Hepatocyte (in vitro differentiated cells): ENCODE results near the gene ANKRD10. TPM values are rescaled to one million over a fixed set of nuclear protein-coding genes. Genes with fewer than 3 reads are reported as not detected.
A peak's percentile ranks its signal among the peaks of the same experiment; 100 is the strongest.

Source experiments
- DNase-seq: peaks from one replicate; pipeline ENCODE4 v3.0.0-alpha.2; 2016; ENCODE audit warnings: low spot score
- H2AFZ ChIP-seq: fragments of 200-600 bp; sonication (generic); 2 replicates; pipeline ENCODE4 v1.6.0; 2016; ENCODE audit warnings: antibody characterized with exemption, mild to moderate bottlenecking
- H3K27ac ChIP-seq: fragments of 200-600 bp; sonication (generic); 2 replicates; pipeline ENCODE4 v1.5.1; 2016; ENCODE audit warnings: mild to moderate bottlenecking
- H3K27me3 ChIP-seq: fragments of 200-600 bp; sonication (generic); 2 replicates; pipeline ENCODE4 v1.6.1; 2016
- H3K36me3 ChIP-seq: fragments of 200-600 bp; sonication (generic); replicated peaks from 2 replicates; pipeline ENCODE4 v1.5.1; 2016; ENCODE audit warnings: low read depth; ENCODE audit not compliant: insufficient read depth
- H3K4me1 ChIP-seq: fragments of 200-600 bp; sonication (generic); 2 replicates; pipeline ENCODE4 v1.5.1; 2016; ENCODE audit warnings: mild to moderate bottlenecking, moderate library complexity; ENCODE audit not compliant: insufficient read depth
- H3K4me2 ChIP-seq: fragments of 200-600 bp; sonication (generic); 2 replicates; pipeline ENCODE4 v1.6.0; 2016
- H3K4me3 ChIP-seq: fragments of 200-600 bp; sonication (generic); 2 replicates; pipeline ENCODE4 v1.5.1; 2016; ENCODE audit warnings: mild to moderate bottlenecking
- H3K79me2 ChIP-seq: fragments of 200-600 bp; sonication (generic); 2 replicates; pipeline ENCODE4 v1.6.0; 2017; ENCODE audit warnings: mild to moderate bottlenecking
- H3K9me2 ChIP-seq: fragments of 200-600 bp; sonication (generic); replicated peaks from 2 replicates; pipeline ENCODE4 v1.6.0; 2017; ENCODE audit warnings: mild to moderate bottlenecking; ENCODE audit not compliant: insufficient read depth
- H3K9me3 ChIP-seq: fragments of 200-600 bp; sonication (generic); 2 replicates; pipeline ENCODE4 v1.5.1; 2016; ENCODE audit warnings: low read depth, mild to moderate bottlenecking
- H4K20me1 ChIP-seq: fragments of 200-600 bp; sonication (generic); 2 replicates; pipeline ENCODE4 v1.6.0; 2016; ENCODE audit warnings: mild to moderate bottlenecking; ENCODE audit not compliant: insufficient read depth, poor library complexity, severe bottlenecking
- EZH2 ChIP-seq: fragments of 200-600 bp; sonication (generic); IDR thresholded peaks from 2 replicates; pipeline ENCODE4 v1.6.1; 2016; ENCODE audit warnings: antibody characterized with exemption, mild to moderate bottlenecking, borderline replicate concordance
- EZH2phosphoT487 ChIP-seq: fragments of 200-600 bp; sonication (generic); IDR thresholded peaks from one replicate; pipeline ENCODE4 v1.6.1; 2018; ENCODE audit warnings: antibody characterized with exemption, mild to moderate bottlenecking, low read depth, moderate library complexity; ENCODE audit not compliant: unreplicated experiment, severe bottlenecking
- WGBS: methylation state at CpG from one replicate; pipeline ENCODE4 v1.1.6; 2016; ENCODE audit warnings: low lambda C conversion rate; ENCODE audit errors: missing lambda C conversion rate; 5-methylcytosine and 5-hydroxymethylcytosine counted together
- polyA plus RNA-seq: library from polyadenylated mRNA; unstranded; fragments of >200 nt; fragmentation: Nextera tagmentation; extraction: Ambion mirVana; gene quantifications from 2 replicates; pipeline ENCODE4 v1.2.1, GENCODE V29; 2016
- total RNA-seq: library from RNA; depleted of rRNA; stranded (reverse); fragments of >200 nt; gene quantifications from 2 replicates; pipeline ENCODE4 v1.2.3, GENCODE V29; 2014
- TF ChIP-seq, protein P1 (sequence below): fragments of 200-600 bp; sonication (generic); IDR thresholded peaks from 2 replicates; pipeline ENCODE4 v1.5.1; 2016; ENCODE audit warnings: antibody characterized with exemption, mild to moderate bottlenecking; ENCODE audit not compliant: poor library complexity

ANKRD10 gene
- total and polyA plus RNA-seq, 2 experiments from 2014 or later = 104 to 143 TPM

DNA sequence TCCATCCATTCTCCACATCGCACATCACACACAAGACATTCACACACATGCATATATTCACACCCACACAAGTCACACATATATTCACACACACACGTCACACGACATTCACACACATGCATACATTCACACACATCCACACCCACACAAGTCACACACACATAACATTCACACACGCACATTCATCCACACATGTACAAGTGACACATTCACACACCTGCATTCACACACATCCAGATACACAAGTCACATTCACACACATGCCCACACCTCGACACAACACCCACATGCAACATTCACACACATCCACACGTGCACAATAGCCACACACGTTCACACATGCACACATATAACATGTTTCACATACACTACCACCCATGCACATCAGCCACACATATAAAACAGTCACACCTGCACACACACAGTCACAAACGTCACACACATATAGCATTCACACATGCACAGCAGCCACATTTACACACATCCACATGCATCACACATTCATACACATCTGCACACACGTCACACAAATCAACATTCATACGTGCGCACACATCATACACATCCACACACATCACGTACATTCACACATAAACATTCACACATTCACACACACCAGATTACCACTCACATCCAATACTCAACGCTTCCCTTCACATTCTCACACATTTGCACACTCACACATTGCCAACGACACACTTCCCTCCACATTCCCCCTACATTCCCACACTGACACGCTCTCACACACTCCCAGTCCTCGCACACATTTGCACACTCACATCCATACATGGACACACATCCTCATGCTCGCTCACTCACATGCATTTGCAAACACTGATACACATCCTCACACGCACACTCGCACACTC lies 41.0 kb downstream of the ANKRD10 start:
- Histone ChIP-seq H3K79me2 (no peaks in the 10 kb centered on the region), H4K20me1 (no peaks in the 10 kb centered on the region), H3K9me2 (no peaks in the 10 kb centered on the region), H3K36me3 (no peaks in the 10 kb centered on the region), H3K9me3 (no peaks in the 10 kb centered on the region), H3K4me2 (peak overlapping the region; percentile 67), H3K27me3 (no peaks in the 10 kb centered on the region), H3K4me3 (no peak overlapping the region), H3K27ac (no peak overlapping the region), H3K4me1 (peaks cover 18% of the 10 kb centered on the region), H2AFZ (no peak overlapping the region)
- DNase-seq = no peak
- TF ChIP-seq EZH2 (no peak), EZH2phosphoT487 (no peak)
- TF ChIP-seq, protein P1, sequence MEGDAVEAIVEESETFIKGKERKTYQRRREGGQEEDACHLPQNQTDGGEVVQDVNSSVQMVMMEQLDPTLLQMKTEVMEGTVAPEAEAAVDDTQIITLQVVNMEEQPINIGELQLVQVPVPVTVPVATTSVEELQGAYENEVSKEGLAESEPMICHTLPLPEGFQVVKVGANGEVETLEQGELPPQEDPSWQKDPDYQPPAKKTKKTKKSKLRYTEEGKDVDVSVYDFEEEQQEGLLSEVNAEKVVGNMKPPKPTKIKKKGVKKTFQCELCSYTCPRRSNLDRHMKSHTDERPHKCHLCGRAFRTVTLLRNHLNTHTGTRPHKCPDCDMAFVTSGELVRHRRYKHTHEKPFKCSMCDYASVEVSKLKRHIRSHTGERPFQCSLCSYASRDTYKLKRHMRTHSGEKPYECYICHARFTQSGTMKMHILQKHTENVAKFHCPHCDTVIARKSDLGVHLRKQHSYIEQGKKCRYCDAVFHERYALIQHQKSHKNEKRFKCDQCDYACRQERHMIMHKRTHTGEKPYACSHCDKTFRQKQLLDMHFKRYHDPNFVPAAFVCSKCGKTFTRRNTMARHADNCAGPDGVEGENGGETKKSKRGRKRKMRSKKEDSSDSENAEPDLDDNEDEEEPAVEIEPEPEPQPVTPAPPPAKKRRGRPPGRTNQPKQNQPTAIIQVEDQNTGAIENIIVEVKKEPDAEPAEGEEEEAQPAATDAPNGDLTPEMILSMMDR = no peak
- 79% methylated on average over 19 of the region's 19 CpGs for WGBS

DNA sequence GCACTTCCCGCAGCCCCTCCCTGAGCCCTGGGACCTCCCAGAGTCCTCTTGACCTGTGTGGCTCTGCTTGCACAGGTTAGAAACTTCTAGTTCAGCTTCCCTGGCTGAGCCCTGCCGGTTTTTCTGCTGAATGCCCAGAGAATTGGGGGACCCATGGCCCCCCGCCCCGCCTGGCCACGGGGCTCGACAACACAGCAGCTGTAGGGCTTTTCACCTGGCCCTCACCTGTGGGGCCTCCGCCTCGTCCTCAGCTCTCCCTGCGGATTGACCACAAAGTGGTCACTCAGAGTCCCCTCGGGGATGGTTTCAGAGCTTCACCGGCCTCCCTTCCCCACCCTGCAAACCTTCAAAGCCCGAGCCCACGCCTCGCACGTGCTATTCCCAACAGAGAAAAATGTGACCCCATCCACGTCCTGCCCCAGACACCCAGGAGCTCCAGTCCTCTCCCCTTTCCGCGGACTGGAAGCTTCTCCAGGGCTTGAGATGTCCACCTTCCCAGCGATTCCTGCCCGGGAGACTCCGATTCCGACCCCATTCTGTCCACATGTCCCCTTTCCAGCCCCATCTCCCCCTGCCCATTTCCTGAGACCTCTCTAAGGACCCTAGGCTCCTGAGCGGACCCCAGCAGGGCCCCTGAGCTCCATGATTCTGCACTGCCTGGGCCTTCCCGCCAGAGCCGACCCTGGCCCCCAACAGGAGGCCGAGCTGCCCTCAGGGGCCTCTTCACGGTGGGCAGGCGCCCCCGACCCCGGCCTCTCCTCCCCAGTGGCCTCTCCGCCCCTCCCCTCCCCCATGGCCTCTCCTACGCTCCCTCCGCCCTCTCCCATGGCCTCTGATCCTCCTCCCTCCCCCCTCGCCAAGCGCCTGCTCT lies 41.9 kb downstream of the ANKRD10 start:
- Histone ChIP-seq H2AFZ (no peak overlapping the region), H3K9me2 (no peaks in the 10 kb centered on the region), H4K20me1 (no peaks in the 10 kb centered on the region), H3K9me3 (no peaks in the 10 kb centered on the region), H3K4me1 (peaks cover 18% of the 10 kb centered on the region), H3K79me2 (no peaks in the 10 kb centered on the region), H3K4me3 (no peak overlapping the region), H3K36me3 (no peaks in the 10 kb centered on the region), H3K27ac (peak overlapping the region; percentile 84), H3K27me3 (no peaks in the 10 kb centered on the region), H3K4me2 (no peak overlapping the region)
- TF ChIP-seq, protein P1 = no peak
- no peak for TF ChIP-seq EZH2phosphoT487
- TF ChIP-seq EZH2 = no peak
- 90% methylated on average over 27 of the region's 35 CpGs for WGBS
- no peak for DNase-seq

DNA sequence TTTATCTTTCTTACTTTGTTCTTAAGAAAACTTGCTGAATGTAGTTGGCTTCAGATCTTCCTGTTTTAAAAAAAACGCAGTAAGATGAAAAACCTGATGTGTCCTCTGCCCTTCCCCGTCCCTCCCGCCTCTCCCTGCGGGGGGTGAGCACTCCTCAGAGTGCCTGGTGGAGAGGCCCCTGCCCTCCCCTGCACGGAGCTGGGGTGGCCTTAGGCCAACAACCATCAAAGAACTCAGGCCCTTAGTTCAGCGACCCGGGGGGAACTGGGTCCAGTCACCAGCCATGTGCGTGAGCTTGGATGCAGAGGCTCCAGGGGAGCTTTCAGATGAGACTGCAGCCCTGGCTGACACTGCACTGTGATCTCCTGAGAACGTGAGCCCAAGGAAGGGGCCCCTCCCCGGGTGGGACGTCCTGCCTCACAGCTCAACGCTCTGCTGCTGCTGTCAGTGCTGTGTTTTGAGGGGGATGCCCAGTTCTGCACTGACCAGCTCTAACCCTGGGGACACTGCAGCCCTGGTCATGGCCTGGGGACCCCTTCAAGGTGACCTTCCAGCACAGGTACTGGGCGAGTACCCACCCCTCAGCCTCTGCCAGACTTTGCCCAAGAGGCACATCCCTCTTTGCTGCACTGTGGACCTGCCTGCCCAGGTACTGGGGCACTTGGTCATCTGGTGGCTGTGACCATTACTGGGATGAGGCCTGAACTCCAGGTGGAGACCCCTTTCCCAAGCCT lies 42.7 kb downstream of the ANKRD10 start:
- Histone ChIP-seq H3K4me3 (no peak overlapping the region), H3K4me2 (peak overlapping the region; percentile 30), H3K27ac (peak overlapping the region; percentile 84), H3K9me2 (no peaks in the 10 kb centered on the region), H2AFZ (peak overlapping the region; percentile 13), H4K20me1 (no peaks in the 10 kb centered on the region), H3K9me3 (no peaks in the 10 kb centered on the region), H3K4me1 (peaks cover 18% of the 10 kb centered on the region), H3K36me3 (no peaks in the 10 kb centered on the region), H3K79me2 (no peaks in the 10 kb centered on the region), H3K27me3 (no peaks in the 10 kb centered on the region)
- DNase-seq = no peak
- 71% methylated on average over 13 of the region's 13 CpGs for WGBS
- no peak for TF ChIP-seq EZH2
- TF ChIP-seq EZH2phosphoT487 = no peak
- TF ChIP-seq, protein P1 = no peak
